OCI-LY7 (cell line): ENCODE measurements around the gene CYTH3. TPM values are rescaled to one million over a fixed set of nuclear protein-coding genes. Genes with fewer than 3 reads are reported as not detected.

Source experiments
- BruUV-seq: library from RNA; stranded (reverse); fragments of 400-500 nt; replicated peaks from 2 replicates; lab custom pipeline; 2021; lab: Mats Ljungman, UMichigan
- CTCF ChIA-PET: fragments of 300-600 bp; sonication (Branson Sonifier 250); formaldehyde crosslinking; loops from one replicate; lab custom pipeline; 2022; ENCODE audit warnings: antibody characterized with exemption; ENCODE audit not compliant: unreplicated experiment; lab: Charles Lee
- POLR2A ChIA-PET: fragments of 300-600 bp; sonication (Branson Sonifier 250); formaldehyde crosslinking; loops from one replicate; lab custom pipeline; 2022; ENCODE audit warnings: antibody characterized with exemption; lab: Charles Lee
- DNase-seq: peaks from one replicate; pipeline ENCODE4 v3.0.0-alpha.2; 2015; ENCODE audit warnings: low spot score
- H2AFZ ChIP-seq: fragments of 200-600 bp; sonication (generic), shearing (Covaris generic); 2 replicates; pipeline ENCODE4 v1.6.1; 2014; ENCODE audit warnings: mild to moderate bottlenecking, antibody characterized with exemption, low read length, moderate library complexity
- H3K27ac ChIP-seq: fragments of 200-600 bp; sonication (generic); 2 replicates; pipeline ENCODE4 v1.5.1; 2014; ENCODE audit warnings: mixed run types, low read depth, mild to moderate bottlenecking, moderate library complexity, low read length, inconsistent platforms; ENCODE audit not compliant: poor library complexity, severe bottlenecking
- H3K36me3 ChIP-seq: fragments of 200-600 bp; sonication (generic); 2 replicates; pipeline ENCODE4 v1.6.1; 2014; ENCODE audit warnings: mild to moderate bottlenecking, antibody characterized with exemption, low read length, moderate library complexity, mixed read lengths; ENCODE audit not compliant: insufficient read depth
- H3K4me1 ChIP-seq: fragments of 200-600 bp; sonication (generic); 2 replicates; pipeline ENCODE4 v1.5.1; 2014; ENCODE audit warnings: mild to moderate bottlenecking, low read length; ENCODE audit not compliant: insufficient read depth, poor library complexity, severe bottlenecking
- H3K4me2 ChIP-seq: fragments of 200-600 bp; sonication (generic); 2 replicates; pipeline ENCODE4 v1.6.1; 2014; ENCODE audit warnings: mild to moderate bottlenecking, low read length
- H3K4me3 ChIP-seq: fragments of 200-600 bp; sonication (generic); 2 replicates; pipeline ENCODE4 v1.5.1; 2014; ENCODE audit warnings: mild to moderate bottlenecking, low read depth, low read length; ENCODE audit not compliant: poor library complexity, severe bottlenecking
- H3K79me2 ChIP-seq: fragments of 200-600 bp; sonication (generic); 2 replicates; pipeline ENCODE4 v1.6.1; 2016; ENCODE audit warnings: low read depth, mild to moderate bottlenecking, low read length, moderate library complexity, mixed read lengths; ENCODE audit not compliant: insufficient read depth
- H3K9me2 ChIP-seq: fragments of 200-600 bp; sonication (generic); 2 replicates; pipeline ENCODE4 v1.6.1; 2016; ENCODE audit warnings: mild to moderate bottlenecking, low read length, mixed read lengths; ENCODE audit not compliant: insufficient read depth
- H3K9me3 ChIP-seq: fragments of 200-600 bp; sonication (generic); 2 replicates; pipeline ENCODE4 v1.6.1; 2014; ENCODE audit warnings: mild to moderate bottlenecking, mixed run types, low read length, mixed read lengths
- H4K20me1 ChIP-seq: fragments of 200-600 bp; sonication (generic); 2 replicates; pipeline ENCODE4 v1.6.1; 2014; ENCODE audit warnings: mild to moderate bottlenecking, antibody characterized with exemption, low read length, moderate library complexity, mixed read lengths; ENCODE audit not compliant: insufficient read depth
- CTCF ChIP-seq: fragments of 200-600 bp; sonication (generic); conservative IDR thresholded peaks from 2 replicates; pipeline ENCODE4 v1.5.1; 2014; ENCODE audit warnings: mild to moderate bottlenecking, antibody characterized with exemption, low read length, moderate library complexity, mixed read lengths
- EZH2phosphoT487 ChIP-seq: fragments of 200-600 bp; sonication (generic); IDR thresholded peaks from 2 replicates; pipeline ENCODE4 v1.6.1; 2018; ENCODE audit warnings: low read depth, borderline replicate concordance, mild to moderate bottlenecking, mixed run types, antibody characterized with exemption, low read length, moderate library complexity, mixed read lengths
- intact Hi-C: fragments of 100-400 bp; cut with micrococcal nuclease; formaldehyde crosslinking; loops from one replicate; pipeline ENCODE4 v1.10.0; 2022; ENCODE audit not compliant: unreplicated experiment
- total RNA-seq, 2 experiments: library from RNA; depleted of rRNA in 1 of 2; stranded (reverse); fragments of >200 nt in 1 of 2; shearing (Covaris generic) in 1 of 2; gene quantifications; 2 replicates each; pipeline ENCODE4 v1.2.3, GENCODE V29; 2014 to 2022

CYTH3 gene
- total RNA-seq, 2 experiments from 2014 or later = 3.7 to 4.7 TPM

- Histone ChIP-seq H2AFZ (no peak overlapping the region), H3K9me2 (no peaks in the 10 kb centered on the region), H3K4me3 (no peak overlapping the region), H3K9me3 (no peaks in the 10 kb centered on the region), H3K36me3 (no peaks in the 10 kb centered on the region), H3K79me2 (no peaks in the 10 kb centered on the region), H3K4me1 (peaks cover 1% of the 10 kb centered on the region), H4K20me1 (no peaks in the 10 kb centered on the region), H3K4me2 (no peak overlapping the region), H3K27ac (no peak overlapping the region)
- no TSS peak for BruUV-seq
- DNase-seq = no peak
- intact Hi-C loops = no loop called here
- TF ChIP-seq EZH2phosphoT487 (no peak), CTCF (no peak)
- ChIA-PET POLR2A (no interaction called here), CTCF (no interaction called here)
Measured at GRCh38 chr7:6252748-6253147, 19.7 kb downstream of the CYTH3 start.

GRCh38 chr7:6252341-6252746, 20.1 kb downstream of the CYTH3 start:
- H3K9me3 ChIP-seq = no peaks in the 10 kb centered on the region
- H3K36me3 ChIP-seq = no peaks in the 10 kb centered on the region
- intact Hi-C loops = no loop called here
- H3K4me2 ChIP-seq = no peak overlapping the region
- no peak overlapping the region for H3K4me3 ChIP-seq
- no peak for DNase-seq
- ChIA-PET POLR2A (no interaction called here), CTCF (no interaction called here)
- no peaks in the 10 kb centered on the region for H4K20me1 ChIP-seq
- H3K79me2 ChIP-seq = no peaks in the 10 kb centered on the region
- H2AFZ ChIP-seq = no peak overlapping the region
- no peak overlapping the region for H3K27ac ChIP-seq
- no peak for TF ChIP-seq CTCF
- no peak for TF ChIP-seq EZH2phosphoT487
- no TSS peak for BruUV-seq
- no peaks in the 10 kb centered on the region for H3K4me1 ChIP-seq
- H3K9me2 ChIP-seq = no peaks in the 10 kb centered on the region

- no peaks in the 10 kb centered on the region for H4K20me1 ChIP-seq
- H3K9me2 ChIP-seq = no peaks in the 10 kb centered on the region
- no peak overlapping the region for H3K4me3 ChIP-seq
- no peak overlapping the region for H3K27ac ChIP-seq
- H3K4me2 ChIP-seq = no peak overlapping the region
- ChIA-PET CTCF (no interaction called here), POLR2A (no interaction called here)
- DNase-seq = no peak
- H3K36me3 ChIP-seq = no peaks in the 10 kb centered on the region
- no peaks in the 10 kb centered on the region for H3K9me3 ChIP-seq
- TF ChIP-seq EZH2phosphoT487 = no peak
- no peak for TF ChIP-seq CTCF
- no peaks in the 10 kb centered on the region for H3K79me2 ChIP-seq
- BruUV-seq = no TSS peak
- intact Hi-C loops = no loop called here
- no peaks in the 10 kb centered on the region for H3K4me1 ChIP-seq
- H2AFZ ChIP-seq = no peak overlapping the region
Measured at GRCh38 chr7:6251653-6252052, 20.8 kb downstream of the CYTH3 start.
